KMS-11 (cell line): ENCODE measurements around the gene ST3GAL4.

Source experiments
- H2AFZ ChIP-seq: fragments of 200-600 bp; sonication (generic); 2 replicates; pipeline ENCODE4 v1.6.1; 2016; ENCODE audit warnings: antibody characterized with exemption, mixed run types, low read depth
- H3K27ac ChIP-seq: fragments of 200-600 bp; sonication (generic); 2 replicates; pipeline ENCODE4 v1.6.1; 2016; ENCODE audit warnings: mild to moderate bottlenecking, mixed run types
- H3K27me3 ChIP-seq: fragments of 200-600 bp; sonication (generic); 2 replicates; pipeline ENCODE4 v1.6.1; 2017; ENCODE audit warnings: mild to moderate bottlenecking, low read depth, mixed run types, moderate library complexity; ENCODE audit not compliant: insufficient read depth
- H3K36me3 ChIP-seq: fragments of 200-600 bp; sonication (generic); 2 replicates; pipeline ENCODE4 v1.6.1; 2017; ENCODE audit warnings: mild to moderate bottlenecking, mixed run types; ENCODE audit not compliant: insufficient read depth
- H3K4me1 ChIP-seq: fragments of 200-600 bp; sonication (generic); 2 replicates; pipeline ENCODE4 v1.6.1; 2016; ENCODE audit warnings: mild to moderate bottlenecking, low read depth, mixed run types; ENCODE audit not compliant: poor library complexity, severe bottlenecking
- H3K4me2 ChIP-seq: fragments of 200-600 bp; sonication (generic); 2 replicates; pipeline ENCODE4 v1.7.0; 2016; ENCODE audit warnings: mild to moderate bottlenecking, mixed run types
- H3K4me3 ChIP-seq: fragments of 200-600 bp; sonication (generic); IDR thresholded peaks from 2 replicates; pipeline ENCODE4 v1.6.1; 2017; ENCODE audit warnings: low read depth, low read length, mixed read lengths; ENCODE audit not compliant: insufficient read depth
- H3K79me2 ChIP-seq: fragments of 200-600 bp; sonication (generic); 2 replicates; pipeline ENCODE4 v1.6.1; 2016; ENCODE audit warnings: low read depth, mixed run types; ENCODE audit not compliant: insufficient read depth
- H3K9ac ChIP-seq: fragments of 200-600 bp; sonication (generic); 2 replicates; pipeline ENCODE4 v1.6.1; 2016; ENCODE audit warnings: mild to moderate bottlenecking, mixed run types
- H4K20me1 ChIP-seq: fragments of 200-600 bp; sonication (generic); 2 replicates; pipeline ENCODE4 v1.6.1; 2016; ENCODE audit warnings: mild to moderate bottlenecking, mixed run types; ENCODE audit not compliant: insufficient read depth
- TF ChIP-seq, protein P1 (sequence below): fragments of 200-600 bp; sonication (generic); conservative IDR thresholded peaks from 2 replicates; pipeline ENCODE4 v1.6.1; 2017; ENCODE audit warnings: low read depth, mild to moderate bottlenecking, antibody characterized with exemption, low read length, moderate library complexity, mixed read lengths

Gene ST3GAL4

DNA sequence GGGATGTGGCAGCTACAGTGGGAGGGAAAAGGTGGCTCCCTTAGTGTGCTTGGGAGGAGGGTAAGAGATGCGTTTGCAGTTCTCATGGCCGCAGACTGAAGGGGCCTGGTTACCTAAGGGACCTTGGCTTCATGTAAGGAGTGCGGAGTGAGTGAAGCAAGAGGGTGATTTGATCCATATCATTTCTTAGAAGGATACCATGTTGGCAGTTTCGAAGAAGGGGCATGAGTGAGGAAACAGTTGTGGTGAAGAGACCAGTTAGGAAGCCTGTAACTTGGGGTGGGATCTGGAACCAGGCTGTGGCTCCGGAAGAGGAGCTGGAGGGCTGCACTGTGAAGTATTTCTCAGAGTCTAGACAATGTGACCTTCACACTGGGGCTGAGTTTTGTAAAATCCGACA, 45.0 kb downstream of the ST3GAL4 start:
- H3K79me2 ChIP-seq: no peaks in the 10 kb centered on the region
- H3K4me2 ChIP-seq: no peak overlapping the region
- no peaks in the 10 kb centered on the region for H3K27me3 ChIP-seq
- H3K27ac ChIP-seq: no peak overlapping the region
- H3K4me3 ChIP-seq: no peak overlapping the region
- H4K20me1 ChIP-seq: no peaks in the 10 kb centered on the region
- no peaks in the 10 kb centered on the region for H3K36me3 ChIP-seq
- TF ChIP-seq, protein P1, sequence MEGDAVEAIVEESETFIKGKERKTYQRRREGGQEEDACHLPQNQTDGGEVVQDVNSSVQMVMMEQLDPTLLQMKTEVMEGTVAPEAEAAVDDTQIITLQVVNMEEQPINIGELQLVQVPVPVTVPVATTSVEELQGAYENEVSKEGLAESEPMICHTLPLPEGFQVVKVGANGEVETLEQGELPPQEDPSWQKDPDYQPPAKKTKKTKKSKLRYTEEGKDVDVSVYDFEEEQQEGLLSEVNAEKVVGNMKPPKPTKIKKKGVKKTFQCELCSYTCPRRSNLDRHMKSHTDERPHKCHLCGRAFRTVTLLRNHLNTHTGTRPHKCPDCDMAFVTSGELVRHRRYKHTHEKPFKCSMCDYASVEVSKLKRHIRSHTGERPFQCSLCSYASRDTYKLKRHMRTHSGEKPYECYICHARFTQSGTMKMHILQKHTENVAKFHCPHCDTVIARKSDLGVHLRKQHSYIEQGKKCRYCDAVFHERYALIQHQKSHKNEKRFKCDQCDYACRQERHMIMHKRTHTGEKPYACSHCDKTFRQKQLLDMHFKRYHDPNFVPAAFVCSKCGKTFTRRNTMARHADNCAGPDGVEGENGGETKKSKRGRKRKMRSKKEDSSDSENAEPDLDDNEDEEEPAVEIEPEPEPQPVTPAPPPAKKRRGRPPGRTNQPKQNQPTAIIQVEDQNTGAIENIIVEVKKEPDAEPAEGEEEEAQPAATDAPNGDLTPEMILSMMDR: no peak
- H2AFZ ChIP-seq: no peak overlapping the region
- no peak overlapping the region for H3K9ac ChIP-seq
- H3K4me1 ChIP-seq: no peaks in the 10 kb centered on the region

GRCh38 chr11:126403022-126403581, 47.6 kb downstream of the ST3GAL4 start:
- H3K36me3 ChIP-seq: no peaks in the 10 kb centered on the region
- no peak overlapping the region for H3K4me3 ChIP-seq
- TF ChIP-seq, protein P1: no peak
- H3K27ac ChIP-seq: no peak overlapping the region
- H3K27me3 ChIP-seq: no peaks in the 10 kb centered on the region
- H3K4me1 ChIP-seq: no peaks in the 10 kb centered on the region
- no peak overlapping the region for H2AFZ ChIP-seq
- H3K79me2 ChIP-seq: no peaks in the 10 kb centered on the region
- H3K4me2 ChIP-seq: no peak overlapping the region
- H3K9ac ChIP-seq: no peak overlapping the region
- H4K20me1 ChIP-seq: no peaks in the 10 kb centered on the region

DNA sequence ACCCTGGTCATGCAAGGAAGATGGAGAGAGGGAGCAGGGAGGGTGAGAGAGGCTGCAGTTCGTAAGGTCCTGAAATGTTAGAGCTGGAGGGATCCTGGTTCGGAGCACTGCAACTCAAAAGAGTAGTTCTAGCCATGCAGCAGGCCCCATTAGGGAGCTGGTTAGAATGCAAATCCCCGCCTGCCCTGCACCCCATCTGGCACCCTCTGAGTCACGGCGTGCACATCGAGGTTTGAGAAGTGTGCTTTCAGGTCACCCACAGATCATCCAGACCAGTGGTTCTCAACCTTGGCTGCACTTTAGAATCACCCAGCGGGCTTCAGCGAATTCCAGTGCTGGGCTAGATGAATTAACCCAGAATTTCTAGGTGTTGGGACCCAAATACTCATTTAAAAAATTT, 48.2 kb downstream of the ST3GAL4 start:
- Histone ChIP-seq H4K20me1 (no peaks in the 10 kb centered on the region), H3K9ac (no peak overlapping the region), H3K4me2 (no peak overlapping the region), H3K27ac (no peak overlapping the region), H3K27me3 (no peaks in the 10 kb centered on the region), H3K4me3 (no peak overlapping the region), H2AFZ (no peak overlapping the region), H3K4me1 (no peaks in the 10 kb centered on the region), H3K79me2 (no peaks in the 10 kb centered on the region), H3K36me3 (no peaks in the 10 kb centered on the region)
- TF ChIP-seq, protein P1: no peak

- no peak overlapping the region for H3K4me2 ChIP-seq
- TF ChIP-seq, protein P1: no peak
Observed at GRCh38 chr11:126404367-126404766, 48.9 kb downstream of the ST3GAL4 start.

More at GRCh38 chr11:126404367-126404766, 48.9 kb downstream of the ST3GAL4 start:
- no peaks in the 10 kb centered on the region for H3K36me3 ChIP-seq
- H3K79me2 ChIP-seq: no peaks in the 10 kb centered on the region
- H3K4me3 ChIP-seq: no peak overlapping the region
- H3K27ac ChIP-seq: no peak overlapping the region
- H3K4me1 ChIP-seq: no peaks in the 10 kb centered on the region
- no peaks in the 10 kb centered on the region for H3K27me3 ChIP-seq
- H2AFZ ChIP-seq: no peak overlapping the region
- no peaks in the 10 kb centered on the region for H4K20me1 ChIP-seq
- H3K9ac ChIP-seq: no peak overlapping the region
